ENCODE data around the gene STOX2. TPM values are rescaled to one million over a fixed set of nuclear protein-coding genes. Genes with fewer than 3 reads are reported as not detected.

The STOX2 gene
- total RNA-seq, 2 donors from 2014 or later: not detected

DNA sequence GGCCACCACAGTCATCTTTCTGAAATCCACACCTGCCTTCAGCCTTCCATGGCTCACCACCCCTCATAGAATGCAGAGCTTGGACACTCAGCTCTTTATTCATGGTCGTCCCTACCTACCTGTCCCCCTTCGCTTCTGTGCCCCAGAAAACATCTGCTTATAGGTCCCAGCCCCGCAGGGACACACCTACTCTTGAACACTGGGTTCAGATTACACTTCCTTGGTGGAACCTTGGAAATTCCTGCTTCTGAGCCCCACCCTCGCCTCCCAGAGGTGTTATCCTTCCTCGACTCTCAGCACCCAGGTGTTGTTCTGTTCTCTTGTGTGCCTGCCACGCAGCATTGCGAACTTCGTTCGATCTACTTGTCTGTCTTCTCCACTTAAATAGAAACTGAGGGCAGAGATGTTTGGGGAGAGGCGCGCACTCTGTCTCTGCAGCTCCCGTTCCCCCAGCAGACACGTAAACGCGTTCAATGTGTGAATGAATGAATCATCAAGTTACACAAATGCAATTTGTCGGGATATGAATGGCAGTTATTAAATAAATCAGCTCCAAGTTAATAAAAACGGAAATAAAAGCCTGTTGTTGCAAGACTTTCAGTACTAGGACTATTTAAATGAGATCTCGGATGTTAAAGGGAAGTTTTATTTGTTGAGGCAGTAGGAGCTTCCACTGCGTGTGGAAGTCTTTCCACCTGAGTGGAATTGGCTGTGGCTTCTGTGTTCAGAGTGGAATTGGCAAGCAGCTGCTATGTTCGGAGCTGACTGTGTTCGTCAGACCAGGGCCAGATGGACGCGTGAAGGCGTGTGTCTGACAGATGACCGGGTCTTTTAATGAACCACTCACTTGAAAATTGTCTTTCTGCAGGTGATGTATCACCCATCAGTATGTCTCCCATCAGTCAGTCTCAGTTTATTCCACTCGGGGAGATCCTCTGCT is 95.6 kb downstream of the STOX2 start:
- H3K36me3 Mint-ChIP-seq (ENCODE audit: low read depth): no peaks in the 10 kb centered on the region
- H3K4me1 Mint-ChIP-seq: no peaks in the 10 kb centered on the region
- no peak for ATAC-seq (replicated peaks)
- H3K4me3 Mint-ChIP-seq: no peak overlapping the region
- H3K27me3 Mint-ChIP-seq: no peaks in the 10 kb centered on the region
- H3K27ac Mint-ChIP-seq: no peak overlapping the region
- H3K9me3 Mint-ChIP-seq: no peaks in the 10 kb centered on the region

DNA sequence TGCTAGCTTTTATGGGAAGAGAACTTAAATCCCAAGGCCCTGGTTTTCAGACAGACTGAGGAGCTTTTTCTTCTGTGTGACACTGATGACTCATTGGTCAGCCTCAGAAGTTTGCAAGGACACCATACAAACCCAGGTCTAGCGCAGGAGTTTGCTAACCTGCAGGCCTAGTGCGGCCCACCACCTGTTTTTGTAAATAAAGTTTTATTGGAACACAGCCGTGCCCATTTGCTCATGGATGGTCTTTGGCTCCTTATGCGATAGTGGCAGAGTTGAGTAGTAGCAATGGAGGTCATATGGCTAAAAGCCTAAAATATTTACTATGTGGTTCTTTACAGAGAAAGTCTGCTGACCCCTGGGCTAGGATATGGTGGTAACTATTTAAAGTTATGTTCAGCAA is 98.3 kb downstream of the STOX2 start:
- H3K36me3 Mint-ChIP-seq (ENCODE audit: low read depth): no peaks in the 10 kb centered on the region
- H3K9me3 Mint-ChIP-seq: no peaks in the 10 kb centered on the region
- H3K27ac Mint-ChIP-seq: no peak overlapping the region
- H3K4me3 Mint-ChIP-seq: no peak overlapping the region
- no peaks in the 10 kb centered on the region for H3K4me1 Mint-ChIP-seq
- no peak for ATAC-seq (replicated peaks)
- no peaks in the 10 kb centered on the region for H3K27me3 Mint-ChIP-seq

DNA sequence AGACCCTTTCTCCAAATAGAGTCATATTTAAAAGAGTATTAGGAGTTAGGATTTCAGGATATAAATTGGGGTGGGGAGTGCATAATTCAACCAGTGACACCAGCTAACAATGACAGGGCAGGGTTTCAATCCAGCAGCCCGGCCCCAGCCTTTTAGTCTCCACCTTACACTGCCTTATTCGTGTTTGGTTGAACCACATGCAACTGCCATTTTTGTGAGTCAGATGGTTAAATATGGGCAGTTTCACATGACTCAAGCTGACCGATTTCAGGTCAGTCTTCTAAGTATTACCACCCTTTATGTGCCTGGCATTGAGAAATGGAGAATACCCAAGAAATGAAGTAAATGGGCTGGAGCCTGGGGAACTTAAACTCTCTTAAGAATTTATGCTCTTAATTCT is 102.8 kb downstream of the STOX2 start:
- Mint-ChIP-seq H3K4me1 (peaks cover 2% of the 10 kb centered on the region), H3K4me3 (no peak overlapping the region), H3K36me3 (ENCODE audit: low read depth) (no peaks in the 10 kb centered on the region), H3K27ac (no peak overlapping the region), H3K9me3 (no peaks in the 10 kb centered on the region), H3K27me3 (no peaks in the 10 kb centered on the region)
- ATAC-seq (replicated peaks): peak; percentile 72

DNA sequence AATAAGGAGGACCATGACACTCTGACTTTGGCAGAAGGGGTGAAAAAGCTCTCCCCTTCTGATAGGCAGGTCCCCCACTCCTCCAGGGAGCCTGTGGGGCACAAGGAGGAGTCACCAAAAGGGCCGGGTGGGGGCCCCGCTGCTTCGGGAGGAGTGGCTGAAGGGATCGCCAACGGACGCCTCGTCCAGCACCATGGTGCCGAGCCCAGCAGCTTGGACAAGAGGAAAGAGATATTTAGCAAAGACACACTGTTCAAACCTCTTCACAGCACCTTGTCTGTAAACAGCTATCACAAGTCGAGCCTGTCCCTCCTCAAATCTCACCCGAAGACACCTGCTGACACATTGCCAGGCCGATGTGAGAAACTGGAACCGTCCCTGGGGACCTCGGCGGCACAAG is 105.6 kb downstream of the STOX2 start:
- H3K4me3 Mint-ChIP-seq: no peak overlapping the region
- H3K9me3 Mint-ChIP-seq: no peaks in the 10 kb centered on the region
- peaks cover 5% of the 10 kb centered on the region for H3K4me1 Mint-ChIP-seq
- H3K36me3 Mint-ChIP-seq (ENCODE audit: low read depth): no peaks in the 10 kb centered on the region
- ATAC-seq (replicated peaks): no peak
- H3K27me3 Mint-ChIP-seq: no peaks in the 10 kb centered on the region
- no peak overlapping the region for H3K27ac Mint-ChIP-seq

DNA sequence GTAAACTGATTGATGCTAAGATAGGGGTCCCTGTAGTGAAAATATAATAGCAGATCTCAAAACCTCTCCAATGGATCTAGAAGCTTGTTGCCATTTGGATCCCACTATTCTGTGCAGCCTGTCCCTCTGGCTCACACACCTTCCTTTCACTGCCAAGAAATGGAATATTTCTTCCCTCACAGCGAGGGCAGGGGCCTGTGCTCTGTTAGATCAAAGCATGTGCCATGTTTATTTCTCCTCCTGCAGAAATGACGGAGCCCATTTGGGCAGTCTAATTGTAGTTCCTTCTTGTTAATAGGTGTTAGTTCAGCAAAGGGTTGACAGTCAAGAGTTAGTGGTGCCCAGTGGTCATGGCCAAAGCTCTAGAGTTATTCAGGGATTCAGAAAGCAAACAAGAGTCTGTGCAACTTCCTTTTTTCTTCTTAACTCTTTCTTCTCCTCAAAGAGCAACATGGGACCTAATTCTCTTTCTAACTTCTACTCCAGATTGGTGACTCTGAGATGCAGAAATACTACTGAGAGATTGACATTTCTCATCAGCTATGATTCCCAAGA is 106.8 kb downstream of the STOX2 start:
- no peak for ATAC-seq (replicated peaks)
- Mint-ChIP-seq H3K9me3 (no peaks in the 10 kb centered on the region), H3K36me3 (ENCODE audit: low read depth) (no peaks in the 10 kb centered on the region)

DNA sequence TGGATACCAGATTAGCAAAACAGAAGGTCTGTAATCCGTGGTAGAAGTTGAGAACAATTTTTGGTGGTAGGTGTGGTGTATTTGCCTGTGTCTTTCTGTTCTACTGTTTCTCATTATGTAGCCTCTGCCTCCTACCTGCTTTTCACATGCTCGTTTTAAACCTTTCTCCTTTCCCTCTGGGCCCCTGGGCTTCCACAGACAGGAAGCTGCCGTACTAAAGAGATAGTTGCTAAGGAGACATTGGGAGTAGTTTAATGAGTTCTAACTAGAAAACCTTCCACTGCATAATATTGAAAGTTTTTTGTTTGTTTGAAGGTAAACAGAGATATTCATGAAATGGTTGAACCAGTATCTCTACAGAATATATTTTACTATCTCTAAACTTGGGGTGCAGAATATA is 107.8 kb downstream of the STOX2 start:
- H3K9me3 Mint-ChIP-seq: no peaks in the 10 kb centered on the region
- no peak for ATAC-seq (replicated peaks)
- peaks cover 5% of the 10 kb centered on the region for H3K4me1 Mint-ChIP-seq
- no peak overlapping the region for H3K27ac Mint-ChIP-seq
- H3K4me3 Mint-ChIP-seq: no peak overlapping the region
- no peaks in the 10 kb centered on the region for H3K27me3 Mint-ChIP-seq
- no peaks in the 10 kb centered on the region for H3K36me3 Mint-ChIP-seq (ENCODE audit: low read depth)

More for the DNA sequence above, 106.8 kb downstream of the STOX2 start:
- peaks cover 5% of the 10 kb centered on the region for H3K4me1 Mint-ChIP-seq
- H3K27me3 Mint-ChIP-seq: no peaks in the 10 kb centered on the region
- H3K4me3 Mint-ChIP-seq: no peak overlapping the region
- no peak overlapping the region for H3K27ac Mint-ChIP-seq

DNA sequence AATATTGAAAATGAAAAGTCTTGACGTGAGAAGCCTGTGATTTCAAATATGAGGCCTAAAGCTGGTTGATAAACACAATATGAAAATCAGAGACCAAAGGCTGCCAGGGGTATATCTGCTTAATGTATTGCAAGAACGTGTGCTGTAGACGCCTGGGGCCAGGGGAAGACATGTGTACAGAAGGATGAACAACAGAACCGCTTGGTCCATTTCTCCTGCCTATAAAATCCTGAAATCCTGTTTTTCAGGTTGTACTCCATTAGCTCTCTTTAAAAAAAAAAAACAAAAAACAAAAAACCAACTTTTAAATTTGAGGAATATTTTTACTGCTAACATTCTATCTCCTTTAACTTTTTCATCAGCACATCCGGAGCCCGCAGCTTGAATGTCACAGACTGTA is 109.2 kb downstream of the STOX2 start:
- Mint-ChIP-seq H3K9me3 (no peaks in the 10 kb centered on the region), H3K27me3 (no peaks in the 10 kb centered on the region), H3K36me3 (ENCODE audit: low read depth) (no peaks in the 10 kb centered on the region), H3K4me1 (peaks cover 5% of the 10 kb centered on the region), H3K4me3 (no peak overlapping the region), H3K27ac (no peak overlapping the region)
- ATAC-seq (replicated peaks): no peak

DNA sequence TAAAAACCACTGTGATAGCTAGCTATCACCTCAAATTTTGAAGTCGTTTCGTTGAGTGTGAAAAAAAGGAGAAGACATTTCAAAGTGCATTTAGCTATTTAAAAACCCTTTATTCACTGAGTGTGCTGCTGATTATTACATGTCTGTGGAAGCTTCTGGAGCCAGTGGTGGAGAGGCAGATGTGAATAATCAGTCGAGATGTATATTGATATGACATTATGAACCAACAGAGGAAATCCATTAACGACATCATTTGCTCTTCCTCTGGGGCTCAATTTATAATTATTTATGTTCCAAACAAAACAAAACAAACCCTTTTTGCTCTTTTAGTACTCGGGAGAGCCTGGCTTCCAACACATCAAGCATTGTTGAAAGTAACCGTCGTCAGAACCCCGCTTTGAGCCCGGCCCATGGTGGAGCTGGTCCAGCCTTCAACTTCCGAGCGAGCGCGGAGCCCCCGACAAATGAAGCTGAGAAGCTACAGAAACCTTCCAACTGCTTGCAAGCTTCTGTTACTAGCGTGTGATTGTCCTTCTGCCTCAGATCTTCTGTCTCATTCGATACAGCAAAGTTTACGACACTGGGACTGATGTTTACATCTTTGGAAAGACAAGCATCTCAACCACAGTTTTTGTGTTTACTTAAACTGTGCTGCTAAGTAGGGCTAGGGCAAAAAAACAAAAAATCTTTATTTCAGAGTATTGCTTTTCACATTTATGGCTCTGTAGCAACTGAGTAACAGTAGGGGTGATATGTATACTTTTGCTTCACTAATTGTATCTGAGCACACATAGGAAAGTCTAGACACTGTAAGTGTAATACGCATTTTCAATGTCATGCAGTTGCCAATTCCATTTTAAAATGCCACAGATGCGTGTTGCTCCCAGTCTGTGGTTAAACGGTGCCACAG is 111.9 kb downstream of the STOX2 start:
- no peaks in the 10 kb centered on the region for H3K36me3 Mint-ChIP-seq (ENCODE audit: low read depth)
- H3K27me3 Mint-ChIP-seq: peaks cover 4% of the 10 kb centered on the region
- no peak overlapping the region for H3K4me3 Mint-ChIP-seq
- no peak for ATAC-seq (replicated peaks)
- H3K27ac Mint-ChIP-seq: no peak overlapping the region
- H3K4me1 Mint-ChIP-seq: peaks cover 5% of the 10 kb centered on the region
- H3K9me3 Mint-ChIP-seq: no peaks in the 10 kb centered on the region

DNA sequence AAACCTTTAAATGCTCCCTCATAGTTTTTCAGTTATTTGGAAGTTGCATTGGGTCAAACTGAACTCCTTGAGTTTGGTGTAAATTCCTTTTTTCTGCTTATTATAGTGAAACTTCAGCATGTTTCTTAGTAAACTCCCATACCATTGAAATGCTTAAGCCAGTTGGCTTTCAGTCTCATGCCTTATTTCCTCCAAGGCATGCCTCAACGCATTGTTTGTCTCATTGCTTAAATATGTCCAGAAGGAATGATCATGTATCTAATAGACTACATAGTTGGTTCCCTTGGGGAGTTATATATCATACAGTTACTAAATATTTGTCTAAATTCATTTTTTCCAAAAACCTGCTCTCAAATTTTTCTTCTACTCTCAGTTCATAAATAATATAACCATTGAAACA is 114.0 kb downstream of the STOX2 start:
- ATAC-seq (replicated peaks): no peak
- Mint-ChIP-seq H3K27me3 (peaks cover 12% of the 10 kb centered on the region), H3K27ac (no peak overlapping the region), H3K36me3 (ENCODE audit: low read depth) (no peaks in the 10 kb centered on the region), H3K4me3 (no peak overlapping the region), H3K4me1 (no peaks in the 10 kb centered on the region), H3K9me3 (no peaks in the 10 kb centered on the region)

DNA sequence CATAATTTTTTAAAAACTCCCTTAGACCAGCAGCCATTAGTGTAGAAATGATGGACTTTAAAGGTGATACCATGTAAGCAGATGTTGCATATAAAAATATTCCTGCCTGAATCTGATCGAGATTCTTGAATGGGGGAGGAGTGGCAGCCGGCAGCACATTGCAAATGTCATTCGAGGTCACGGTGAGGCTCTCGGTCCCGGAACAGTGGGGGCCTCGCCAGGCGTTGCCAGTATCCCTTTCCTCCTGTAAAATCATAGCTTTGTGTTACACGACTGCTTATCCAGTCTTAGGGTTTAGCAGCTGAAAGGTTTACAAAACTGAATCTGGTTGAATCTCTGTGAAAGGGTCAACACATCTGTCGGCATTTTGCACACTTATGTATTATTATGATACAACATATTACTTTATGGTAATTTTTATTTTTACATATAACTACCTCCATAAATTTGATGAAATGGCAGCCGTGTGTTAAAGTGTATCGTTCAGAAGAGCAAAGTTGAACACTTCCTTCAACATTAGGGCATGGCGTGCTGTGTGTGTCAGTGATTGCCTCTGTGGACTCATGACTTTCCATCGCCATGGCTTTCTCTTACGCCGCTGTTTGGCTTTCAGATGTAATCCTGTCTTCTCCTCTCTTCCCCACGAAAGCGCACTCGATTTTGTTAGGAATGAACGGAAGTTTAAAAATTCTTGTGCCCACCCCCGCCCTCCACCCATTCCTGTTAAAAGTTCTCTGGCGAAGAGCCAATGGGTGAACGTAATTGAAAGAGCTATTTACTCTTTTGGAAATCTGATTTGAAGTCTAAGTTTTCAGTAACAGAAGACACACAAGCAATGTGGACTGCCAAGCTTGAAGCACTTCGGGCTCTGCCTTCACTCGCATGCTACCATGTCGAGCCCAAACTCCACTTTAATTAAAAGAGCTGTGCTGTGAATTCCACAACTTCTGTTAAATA is 114.8 kb downstream of the STOX2 start:
- ATAC-seq (replicated peaks): no peak
- H3K27ac Mint-ChIP-seq: no peak overlapping the region
- no peaks in the 10 kb centered on the region for H3K36me3 Mint-ChIP-seq (ENCODE audit: low read depth)
- H3K4me1 Mint-ChIP-seq: no peaks in the 10 kb centered on the region
- H3K27me3 Mint-ChIP-seq: peaks cover 12% of the 10 kb centered on the region
- H3K4me3 Mint-ChIP-seq: no peak overlapping the region
- H3K9me3 Mint-ChIP-seq: no peaks in the 10 kb centered on the region

DNA sequence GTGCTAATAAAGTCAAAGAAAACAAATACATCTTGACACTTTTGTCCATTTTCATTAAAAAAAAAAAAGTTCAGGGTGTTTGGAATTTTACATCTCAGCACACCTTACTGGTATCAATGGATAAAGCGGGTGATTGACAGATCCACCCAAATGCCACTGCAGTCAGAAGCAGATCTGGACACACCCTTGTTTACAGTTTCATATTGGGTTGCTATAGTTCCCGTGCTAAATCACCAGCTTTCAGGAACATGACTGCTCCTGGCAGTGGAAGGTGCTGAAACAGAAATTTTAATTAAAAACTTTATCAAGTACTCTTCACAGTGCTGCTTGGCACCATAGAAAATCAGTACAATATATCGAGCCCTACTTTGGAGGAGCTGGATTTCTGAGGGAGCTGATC is 116.3 kb downstream of the STOX2 start:
- H3K4me1 Mint-ChIP-seq: no peaks in the 10 kb centered on the region
- H3K4me3 Mint-ChIP-seq: no peak overlapping the region

DNA sequence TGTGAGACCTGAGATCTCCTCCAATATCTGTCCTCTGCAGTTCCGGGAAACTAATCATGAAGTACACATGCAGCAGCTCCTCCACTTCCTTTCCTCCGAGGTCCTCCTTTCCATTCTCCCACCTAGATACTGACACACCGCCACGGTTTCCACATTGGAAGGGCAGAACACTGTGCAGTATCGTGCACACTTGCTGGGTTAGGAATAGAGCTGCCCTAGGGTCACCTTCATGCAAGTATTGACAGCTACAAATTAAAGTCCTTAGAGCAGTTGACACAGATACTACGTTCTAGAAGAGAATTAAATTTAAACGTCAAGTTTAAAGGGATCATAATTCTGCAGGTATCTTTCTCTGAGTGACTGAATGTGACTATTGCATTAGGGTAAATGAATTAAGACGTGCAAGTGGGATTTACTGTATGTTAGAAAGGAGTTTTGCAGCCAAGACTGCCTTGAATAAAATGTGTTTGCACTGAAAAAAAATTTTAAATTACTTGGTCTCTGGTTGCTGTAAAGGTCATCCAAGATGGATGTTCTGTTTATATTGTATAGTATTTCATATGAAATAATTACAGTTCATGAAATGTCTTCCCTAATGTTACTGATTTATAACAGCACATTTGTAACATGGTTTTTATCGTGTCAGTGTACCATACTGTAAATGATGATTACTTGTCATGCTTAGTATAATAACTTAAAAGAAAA is 117.7 kb downstream of the STOX2 start:
- no peak for ATAC-seq (replicated peaks)
- Mint-ChIP-seq H3K4me1 (peaks cover 5% of the 10 kb centered on the region), H3K27me3 (peaks cover 12% of the 10 kb centered on the region), H3K36me3 (ENCODE audit: low read depth) (no peaks in the 10 kb centered on the region), H3K9me3 (no peaks in the 10 kb centered on the region), H3K27ac (no peak overlapping the region), H3K4me3 (no peak overlapping the region)

More for the DNA sequence above, 116.3 kb downstream of the STOX2 start:
- H3K36me3 Mint-ChIP-seq (ENCODE audit: low read depth): no peaks in the 10 kb centered on the region
- H3K27ac Mint-ChIP-seq: no peak overlapping the region
- H3K27me3 Mint-ChIP-seq: peaks cover 12% of the 10 kb centered on the region
- no peaks in the 10 kb centered on the region for H3K9me3 Mint-ChIP-seq
- ATAC-seq (replicated peaks): no peak

DNA sequence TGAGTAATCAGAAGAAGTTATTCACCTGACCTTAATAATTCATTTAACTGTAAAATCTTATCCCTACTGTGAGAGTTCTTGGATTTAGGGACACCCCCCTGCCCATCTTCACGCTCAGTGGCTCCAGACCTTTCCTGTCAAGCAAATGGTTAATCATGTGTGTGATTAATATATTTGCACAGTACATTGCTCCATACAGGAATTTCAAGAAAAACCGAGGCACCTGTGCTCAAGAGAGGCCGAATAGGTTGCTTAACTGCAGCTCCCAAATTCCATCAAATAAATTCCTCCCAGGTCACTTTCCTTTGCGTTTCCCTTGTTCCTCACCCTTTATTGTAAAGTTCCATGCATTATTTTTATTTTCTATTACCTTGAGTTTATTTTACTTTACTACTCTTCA is 119.5 kb downstream of the STOX2 start:
- no peak for ATAC-seq (replicated peaks)
- peaks cover 12% of the 10 kb centered on the region for H3K27me3 Mint-ChIP-seq
- no peak overlapping the region for H3K27ac Mint-ChIP-seq
- H3K4me3 Mint-ChIP-seq: no peak overlapping the region
- peaks cover 15% of the 10 kb centered on the region for H3K4me1 Mint-ChIP-seq
- H3K9me3 Mint-ChIP-seq: no peaks in the 10 kb centered on the region
- no peaks in the 10 kb centered on the region for H3K36me3 Mint-ChIP-seq (ENCODE audit: low read depth)
